ENCODE results near the gene MAP9. TPM values are rescaled to one million over a fixed set of nuclear protein-coding genes. Genes with fewer than 3 reads are reported as not detected.

MAP9 gene
- total and polyA plus RNA-seq, 2 of the 4 experiments (the other 2 are of a cell fraction): 4.0 to 6.6 TPM

GRCh38 chr4:155339588-155339987 lies 37.2 kb downstream of the MAP9 start:
- Histone ChIP-seq H3K9me1 (ENCODE audit: insufficient read depth, low read length) (no peaks in the 10 kb centered on the region), H2AFZ (replicated peaks; ENCODE audit: low read length, poor library complexity) (no peak overlapping the region), H3K56ac (ENCODE audit: extremely low read depth, insufficient read depth, low read length) (no peak overlapping the region), H3K4me2 (ENCODE audit: low read depth, low read length) (no peak overlapping the region), H3K27ac (ENCODE audit: insufficient read depth, low read length) (no peak overlapping the region), H3K79me1 (ENCODE audit: low read depth in 1 of 2, low read length in 2 of 2) (no peaks in the 10 kb centered on the region), H3K4me1 (ENCODE audit: control insufficient read depth, insufficient read depth, low read length) (no peaks in the 10 kb centered on the region), H3K4ac (ENCODE audit: low read depth, low read length) (no peak overlapping the region), H3K27me3 (ENCODE audit: control insufficient read depth, insufficient read depth, low read length) (no peaks in the 10 kb centered on the region), H3K9ac (ENCODE audit: low read depth, low read length) (no peak overlapping the region), H3K4me3 (ENCODE audit: insufficient read depth, low read depth, low read length) (no peak overlapping the region), H2AK5ac (ENCODE audit: low read depth, low read length) (no peak overlapping the region), H3K14ac (replicated peaks; ENCODE audit: low read depth, low read length) (no peak overlapping the region), H3K9me3 (ENCODE audit: control insufficient read depth, insufficient read depth, low read length) (no peaks in the 10 kb centered on the region), H2BK5ac (ENCODE audit: low read depth, low read length, poor library complexity, severe bottlenecking) (no peak overlapping the region), H4K20me1 (ENCODE audit: insufficient read depth, low read length) (no peaks in the 10 kb centered on the region), H2BK120ac (ENCODE audit: low read depth, low read length) (no peak overlapping the region), H2BK20ac (ENCODE audit: low read depth, low read length) (no peak overlapping the region), H2BK15ac (ENCODE audit: low read depth, low read length) (no peak overlapping the region), H2AK9ac (replicated peaks; ENCODE audit: low read depth, low read length, poor library complexity) (no peak overlapping the region), H4K5ac (ENCODE audit: low read depth, low read length) (no peak overlapping the region), H4K91ac (ENCODE audit: insufficient read depth, low read depth, low read length) (no peak overlapping the region), H4K8ac (ENCODE audit: low read depth in 2 of 2, low read length in 2 of 2) (no peak overlapping the region), H3K18ac (ENCODE audit: low read depth, low read length) (no peak overlapping the region), H3K23ac (ENCODE audit: low read depth, low read length) (no peak overlapping the region), H3K36me3 (ENCODE audit: control insufficient read depth, insufficient read depth, low read length) (no peaks in the 10 kb centered on the region)
- ChIA-PET CTCF (no interaction called here), POLR2A (ENCODE audit: unreplicated experiment) (no interaction called here)
- in situ Hi-C loops (cut with MboI; ENCODE audit: low sequenced_read_pairs) (no loop called here), intact Hi-C loops (cut with micrococcal nuclease) (no loop called here), dilution Hi-C loops (cut with HindIII; ENCODE audit: low sequenced_read_pairs, unreplicated experiment) (no loop called here)
- ATAC-seq (ENCODE audit: low read depth) (no peak), DNase-seq (no peak)
- BruUV-seq (replicated peaks): no TSS peak
- WGBS, 2 experiments (ENCODE audit: extremely low coverage in 2 of 2, insufficient read length in 1 of 2): 67% methylated on average over 4 of the region's 6 CpGs; no CpG with 5 or more reads in 1 of the 2 experiments
- TF ChIP-seq NFE2L2 (IDR thresholded peaks at IDR 0.05; ENCODE audit: low read depth, low read length) (no peak), MAFK (IDR thresholded peaks at IDR 0.05; ENCODE audit: low read depth, low read length) (no peak), CEBPB (IDR thresholded peaks at IDR 0.05; ENCODE audit: low read depth, low read length) (no peak), USF2 (IDR thresholded peaks at IDR 0.05; ENCODE audit: low read depth, low read length) (no peak), RAD21 (IDR thresholded peaks at IDR 0.05; ENCODE audit: low read length) (no peak), MXI1 (IDR thresholded peaks at IDR 0.05; ENCODE audit: borderline replicate concordance, low read depth, low read length) (no peak), CTCF (conservative IDR thresholded peaks at IDR 0.05; ENCODE audit: low read depth, low read length) (no peak), SMC3 (IDR thresholded peaks at IDR 0.05; ENCODE audit: low read depth, low read length) (no peak), ELK1 (IDR thresholded peaks at IDR 0.05; ENCODE audit: borderline replicate concordance, low read depth, low read length) (no peak), RFX5 (IDR thresholded peaks at IDR 0.05; ENCODE audit: low read depth, low read length) (no peak), MAZ (IDR thresholded peaks at IDR 0.05; ENCODE audit: borderline replicate concordance, low read depth, low read length) (no peak), BHLHE40 (IDR thresholded peaks at IDR 0.05; ENCODE audit: low read depth, low read length) (no peak), CHD1 (IDR thresholded peaks at IDR 0.05; ENCODE audit: low read depth, low read length) (no peak), FOS (IDR thresholded peaks at IDR 0.05; ENCODE audit: low read depth, low read length) (no peak), POLR2A (IDR thresholded peaks at IDR 0.05; ENCODE audit: low read depth, low read length) (no peak), RCOR1 (IDR thresholded peaks at IDR 0.05; ENCODE audit: insufficient replicate concordance, low read length) (no peak)
